A549 treated with ZK216348 at 1 μM for 4 hours (cell line): ENCODE measurements around the gene DLG2. TPM values are rescaled to one million over a fixed set of nuclear protein-coding genes. Genes with fewer than 3 reads are reported as not detected.

Source experiments
- total RNA-seq: library from RNA; stranded (reverse); fragments of 200-300 nt; extraction: Qiagen RNA extraction; gene quantifications from 5 replicates; pipeline ENCODE4 v1.2.3, GENCODE V29; 2022; ENCODE audit warnings: low read depth

The DLG2 gene
- 0.15 to 0.26 TPM (median 0.20 TPM) in 5 replicates for total RNA-seq

GRCh38 chr11:85627332-85627997, at the start of gene DLG2:
TSS of gene DLG2 (minus strand) at chr11:85627344.

GRCh38 chr11:85664615-85665481, 37.7 kb upstream of the DLG2 start, which contains the start of gene CREBZF:
TSS of gene CREBZF (minus strand) at chr11:85665129. CDS start at chr11:85664875, 254 bp downstream.

DNA sequence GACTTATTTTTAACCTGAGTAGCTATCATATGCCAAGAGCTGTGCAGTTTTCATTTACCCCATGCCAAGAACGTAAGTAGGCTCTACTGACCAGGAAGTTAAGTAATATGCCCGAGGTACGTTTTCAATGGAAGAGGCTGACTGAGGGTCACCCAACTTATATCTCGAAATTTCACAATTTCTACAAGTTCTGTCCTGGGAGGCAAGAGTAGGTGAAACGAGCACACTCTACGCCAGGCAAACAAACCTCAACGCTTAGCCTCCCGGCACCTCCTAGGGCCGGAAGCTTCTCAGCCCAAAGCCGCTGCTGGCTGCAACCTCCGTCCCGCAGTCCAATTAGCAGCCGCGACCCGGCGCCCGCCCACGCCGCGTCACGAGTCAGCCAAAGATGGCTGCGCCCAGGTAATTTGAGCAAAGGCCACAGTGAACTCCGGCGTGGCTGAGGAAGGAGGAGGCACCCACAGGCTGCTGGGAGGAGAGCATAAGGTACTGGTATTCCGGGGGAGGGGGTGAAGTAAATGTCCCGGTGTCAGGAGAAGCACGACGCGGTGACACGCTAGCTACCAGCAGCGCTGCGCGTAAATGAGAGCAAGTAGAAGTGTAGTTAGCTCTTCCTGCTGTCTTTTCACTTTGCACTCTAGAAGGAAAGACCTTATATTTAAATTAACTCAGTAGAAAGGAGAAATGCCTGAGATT, 20.6 kb upstream of the DLG2 start, which contains the start of gene TMEM126A:
Gene TMEM126A, plus strand, starts transcription at position 364 of the 696 bp plus-strand sequence. CDS start 2,289 bp downstream, outside the sequence.

GRCh38 chr11:85627998-85628770, 1.0 kb upstream of the DLG2 start, which contains the start of gene TMEM126B:
TSS of gene TMEM126B (plus strand) at chr11:85628593. CDS start at chr11:85628608, 15 bp downstream.

Other genes with a start within 250 kb of the DLG2 start
- 44.3 to 78.2 TPM (median 51.1 TPM) in 5 replicates for gene TMEM126B, start 1.2 kb upstream of the DLG2 start, total RNA-seq
- gene TMEM126A, start 20.6 kb upstream of the DLG2 start, total RNA-seq, result 44.5 to 74.1 TPM (median 56.3 TPM) in 5 replicates
- 19.6 to 33.4 TPM (median 28.1 TPM) in 5 replicates for gene CREBZF, start 37.8 kb upstream of the DLG2 start, total RNA-seq
- gene CCDC89, start 58.9 kb upstream of the DLG2 start, total RNA-seq, result not detected in 5 replicates
- gene SYTL2, start 183.8 kb upstream of the DLG2 start, total RNA-seq, result 8.7 to 20.6 TPM (median 10.6 TPM) in 5 replicates
- not detected in 5 replicates for gene CCDC83, start 228.0 kb upstream of the DLG2 start, total RNA-seq